ENCODE results near the gene POLR2E. TPM values are rescaled to one million over a fixed set of nuclear protein-coding genes. Genes with fewer than 3 reads are reported as not detected.

The POLR2E gene
- total RNA-seq, 2 donors from 2014 or later: 152 to 169 TPM

- H3K36me3 ChIP-seq: peaks cover 12 to 14% of the 10 kb centered on the region in 2 donors
- WGBS: 90% methylated on average over 33 of the region's 33 CpGs
- H3K4me3 ChIP-seq: no peak overlapping the region
- H3K9me3 ChIP-seq: no peaks in the 10 kb centered on the region
- no peak for TF ChIP-seq POLR2A (IDR thresholded peaks at IDR 0.05)
- no peak for TF ChIP-seq CTCF (IDR thresholded peaks at IDR 0.05)
- no peak for TF ChIP-seq POLR2AphosphoS5 (IDR thresholded peaks at IDR 0.05)
- peaks cover 9% of the 10 kb centered on the region for H3K4me1 ChIP-seq (replicated peaks)
- H3K27ac ChIP-seq: no peak overlapping the region
- no peaks in the 10 kb centered on the region for H3K27me3 ChIP-seq (replicated peaks; ENCODE audit: insufficient read depth)
- intact Hi-C loops (cut with DNase I): no loop called here
- no peak for DNase-seq (ENCODE audit: low spot score)
These were observed 30.7 kb upstream of the POLR2E start for GRCh38 chr19:1125601-1126467.

GRCh38 chr19:1123885-1124677 is 28.9 kb upstream of the POLR2E start:
- H3K27me3 ChIP-seq (replicated peaks; ENCODE audit: insufficient read depth): no peaks in the 10 kb centered on the region
- H3K9me3 ChIP-seq: no peaks in the 10 kb centered on the region
- DNase-seq (ENCODE audit: low spot score): no peak
- 79% methylated on average over 23 of the region's 23 CpGs for WGBS
- no peaks in the 10 kb centered on the region for H3K4me1 ChIP-seq (replicated peaks)
- H3K4me3 ChIP-seq: no peak overlapping the region
- H3K36me3 ChIP-seq: peaks cover 15 to 22% of the 10 kb centered on the region in 2 donors
- TF ChIP-seq CTCF (IDR thresholded peaks at IDR 0.05): no peak
- no peak for TF ChIP-seq POLR2A (IDR thresholded peaks at IDR 0.05)
- TF ChIP-seq POLR2AphosphoS5 (IDR thresholded peaks at IDR 0.05): no peak
- no peak overlapping the region for H3K27ac ChIP-seq
- intact Hi-C loops (cut with DNase I): no loop called here

GRCh38 chr19:1123381-1123780 is 28.2 kb upstream of the POLR2E start:
- no peak overlapping the region for H3K27ac ChIP-seq
- intact Hi-C loops (cut with DNase I): no loop called here
- H3K4me3 ChIP-seq: no peak overlapping the region
- no peak for TF ChIP-seq CTCF (IDR thresholded peaks at IDR 0.05)
- TF ChIP-seq POLR2A (IDR thresholded peaks at IDR 0.05): no peak
- TF ChIP-seq POLR2AphosphoS5 (IDR thresholded peaks at IDR 0.05): no peak
- no peaks in the 10 kb centered on the region for H3K4me1 ChIP-seq (replicated peaks)
- H3K9me3 ChIP-seq: no peaks in the 10 kb centered on the region
- no peaks in the 10 kb centered on the region for H3K27me3 ChIP-seq (replicated peaks; ENCODE audit: insufficient read depth)
- WGBS: 79% methylated on average over 20 of the region's 20 CpGs
- no peak for DNase-seq (ENCODE audit: low spot score)
- H3K36me3 ChIP-seq: peaks cover 19 to 25% of the 10 kb centered on the region in 2 donors

GRCh38 chr19:1122972-1123363 is 27.8 kb upstream of the POLR2E start:
- H3K36me3 ChIP-seq: peaks cover 19 to 25% of the 10 kb centered on the region in 2 donors
- H3K9me3 ChIP-seq: no peaks in the 10 kb centered on the region
- no peak for TF ChIP-seq POLR2A (IDR thresholded peaks at IDR 0.05)
- TF ChIP-seq CTCF (IDR thresholded peaks at IDR 0.05): no peak
- TF ChIP-seq POLR2AphosphoS5 (IDR thresholded peaks at IDR 0.05): peak; percentile 15
- H3K4me3 ChIP-seq: no peak overlapping the region
- 48% methylated on average over 21 of the region's 21 CpGs for WGBS
- H3K27me3 ChIP-seq (replicated peaks; ENCODE audit: insufficient read depth): no peaks in the 10 kb centered on the region
- no peak overlapping the region for H3K27ac ChIP-seq
- intact Hi-C loops (cut with DNase I): no loop called here
- no peaks in the 10 kb centered on the region for H3K4me1 ChIP-seq (replicated peaks)
- peak; percentile 36 for DNase-seq (ENCODE audit: low spot score)

Measured in prostate gland (tissue), 2 donors.